Sigmoid colon (tissue), 7 donors: Measurements from ENCODE around the gene ST13. TPM values are rescaled to one million over a fixed set of nuclear protein-coding genes. Genes with fewer than 3 reads are reported as not detected.
"Not testable (repeated sequence)": the region's sequence is repeated elsewhere in the genome, so short reads cannot be mapped to it uniquely, and the experiment has no call there.

Experiments
- DNase-seq: peaks from one replicate; pipeline ENCODE4 v3.0.0-alpha.2; 2019
- H3K27ac ChIP-seq, 4 donors: fragments of 200-600 bp; sonication (generic); one replicate each; pipeline ENCODE4 v1.5.1; 2016 to 2019; ENCODE audit warnings: mild to moderate bottlenecking in 1 of 4
- H3K27me3 ChIP-seq, 3 donors: fragments of 200-600 bp; sonication (generic); one replicate each; pipeline ENCODE4 v1.5.1; 2019; ENCODE audit warnings: mild to moderate bottlenecking in 1 of 3
- H3K36me3 ChIP-seq, 4 donors: fragments of 200-600 bp; sonication (generic); one replicate each; pipeline ENCODE4 v1.5.1; 2016 to 2019
- H3K4me1 ChIP-seq, 4 donors: fragments of 200-600 bp; sonication (generic); one replicate each; pipeline ENCODE4 v1.5.1; 2017 to 2019
- H3K4me3 ChIP-seq, 4 donors: fragments of 200-600 bp; sonication (generic); one replicate each; pipeline ENCODE4 v1.5.1; 2017 to 2019; ENCODE audit warnings: mild to moderate bottlenecking in 2 of 4, moderate library complexity in 1 of 4
- H3K9me3 ChIP-seq, 4 donors: fragments of 200-600 bp in 3 of 4; sonication (generic) in 3 of 4; one replicate each; pipeline versions ENCODE4 v1.5.1 to v1.6.1; 2013 to 2019
- CTCF ChIP-seq, 4 experiments: fragments of 450-650 bp in 3 of 4; fragments of 200-600 bp in 1 of 4; IDR thresholded peaks; one replicate each; pipeline ENCODE4 v1.5.1; 2016 to 2019; ENCODE audit warnings: antibody characterized with exemption in 4 of 4, mild to moderate bottlenecking in 3 of 4, moderate library complexity in 2 of 4
- EP300 ChIP-seq, 4 donors: sonication (generic); formaldehyde crosslinking; IDR thresholded peaks; one replicate each; pipeline ENCODE4 v1.6.1; 2017; ENCODE audit warnings: antibody characterized with exemption in 4 of 4
- POLR2A ChIP-seq, 2 donors: fragments of 450-650 bp; IDR thresholded peaks; one replicate each; pipeline ENCODE4 v1.6.1; 2016; ENCODE audit warnings: antibody characterized with exemption in 2 of 2, mild to moderate bottlenecking in 2 of 2, moderate library complexity in 2 of 2
- POLR2AphosphoS5 ChIP-seq, 4 donors: sonication (generic); formaldehyde crosslinking; IDR thresholded peaks; one replicate each; pipeline ENCODE4 v1.6.1; 2017; ENCODE audit warnings: antibody characterized with exemption in 4 of 4
- WGBS, 2 donors: extraction: QIAGEN DNeasy Blood & Tissue Kit; methylation state at CpG; one replicate each; pipeline ENCODE4 v1.1.7; 2013; 5-methylcytosine and 5-hydroxymethylcytosine counted together
- intact Hi-C: fragments of 100-400 bp; cut with DNase I; formaldehyde crosslinking; loops from one replicate; pipeline ENCODE4 v1.15.1; 2023
- polyA plus RNA-seq, 3 donors: library from polyadenylated mRNA; stranded (reverse); fragments of 200-250 nt; gene quantifications; one replicate each; pipeline ENCODE4 v1.2.3, GENCODE V29; 2013
- total RNA-seq, 4 donors: library from RNA; depleted of rRNA; stranded (reverse); fragments of >200 nt; gene quantifications; one replicate each; pipeline ENCODE4 v1.1.0, GENCODE V29; 2016
- donor health status: healthy with polysubstance abuse.
- donor health status: Bipolar disorder and iron deficiency.
- donor health status: healthy.

Gene ST13
- total and polyA plus RNA-seq, 7 donors, result 76.1 to 213 (median 191) TPM

GRCh38 chr22:40826984-40827741, 29.3 kb downstream of the ST13 start:
- peaks cover 0 to 88% (median 26%) of the 10 kb centered on the region in 4 donors for H3K36me3 ChIP-seq
- no peaks in the 10 kb centered on the region for H3K4me1 ChIP-seq
- H3K9me3 ChIP-seq, result no peaks in the 10 kb centered on the region
- H3K27ac ChIP-seq, result no peak overlapping the region
- WGBS, 2 donors, result 66 to 81% methylated on average over 7 of the region's 7 CpGs
- TF ChIP-seq CTCF (IDR thresholded peaks at IDR 0.05) (no peak), POLR2A (IDR thresholded peaks at IDR 0.05) (no peak), POLR2AphosphoS5 (IDR thresholded peaks at IDR 0.05) (no peak), EP300 (IDR thresholded peaks at IDR 0.05) (no peak)
- H3K27me3 ChIP-seq, result no peaks in the 10 kb centered on the region
- intact Hi-C loops, result no loop called here
- DNase-seq, result no peak
- no peak overlapping the region for H3K4me3 ChIP-seq

GRCh38 chr22:40826292-40826691, 30.1 kb downstream of the ST13 start:
- DNase-seq, H3K4me1 ChIP-seq, H3K27me3 ChIP-seq, H3K9me3 ChIP-seq, H3K4me3 ChIP-seq, intact Hi-C loops, H3K27ac ChIP-seq: not testable (repeated sequence)
- H3K36me3 ChIP-seq, result peaks cover 0 to 79% (median 19%) of the 10 kb centered on the region in 4 donors
- 95 to 99% methylated on average over 2 of the region's 2 CpGs for WGBS, 2 donors

- DNase-seq, result no peak
- Histone ChIP-seq H3K27ac (no peak overlapping the region), H3K36me3 (peaks cover 0 to 51% (median 3%) of the 10 kb centered on the region in 4 donors), H3K9me3 (no peaks in the 10 kb centered on the region), H3K4me3 (no peak overlapping the region), H3K27me3 (no peaks in the 10 kb centered on the region), H3K4me1 (peaks cover 0 to 11% (median 10%) of the 10 kb centered on the region in 4 donors)
- no peak for TF ChIP-seq POLR2AphosphoS5 (IDR thresholded peaks at IDR 0.05)
- no peak for TF ChIP-seq EP300 (IDR thresholded peaks at IDR 0.05)
- TF ChIP-seq POLR2A (IDR thresholded peaks at IDR 0.05), result no peak
- TF ChIP-seq CTCF (IDR thresholded peaks at IDR 0.05), result no peak
- intact Hi-C loops, result no loop called here
- WGBS, 2 donors, result 60 to 82% methylated on average over 1 of the region's 1 CpG
Measured at GRCh38 chr22:40823426-40823825, 33.0 kb downstream of the ST13 start.

GRCh38 chr22:40819599-40820140, 36.8 kb downstream of the ST13 start:
- TF ChIP-seq POLR2A (IDR thresholded peaks at IDR 0.05) (no peak), EP300 (IDR thresholded peaks at IDR 0.05) (no peak), POLR2AphosphoS5 (IDR thresholded peaks at IDR 0.05) (no peak), CTCF (IDR thresholded peaks at IDR 0.05) (no peak)
- H3K27ac ChIP-seq, result peak overlapping the region; percentile 78 to 82 (median 82)
- H3K36me3 ChIP-seq, result peaks cover 0 to 22% (median 3%) of the 10 kb centered on the region in 4 donors
- 5 to 10% methylated on average over 4 of the region's 4 CpGs for WGBS, 2 donors
- no peaks in the 10 kb centered on the region for H3K27me3 ChIP-seq
- no peak for DNase-seq
- peak overlapping the region; percentile 79 to 88 (median 86) for H3K4me3 ChIP-seq
- peaks cover 0 to 29% (median 26%) of the 10 kb centered on the region in 4 donors for H3K4me1 ChIP-seq
- intact Hi-C loops, result loop anchor here (5.0 kb wide), 2 partner anchors 38 to 137 kb away; partner anchors contain the start of genes ST13 and XPNPEP3
- no peaks in the 10 kb centered on the region for H3K9me3 ChIP-seq
